GM12878 (cell line): ENCODE data around the gene JADE2.

Experiments
- CBFB ChIP-seq: IDR thresholded peaks from 2 replicates; pipeline ENCODE4 v1.6.1; 2016; ENCODE audit warnings: antibody characterized with exemption, low read depth
- CREB1 ChIP-seq: IDR thresholded peaks from 2 replicates; pipeline ENCODE4 v1.6.1; 2012; ENCODE audit warnings: low read depth, mild to moderate bottlenecking, inconsistent platforms
- CTCF ChIP-seq, 3 experiments: IDR thresholded peaks in 2 of 3; conservative IDR thresholded peaks in 1 of 3; 2 replicates each; pipeline ENCODE4 v1.5.1; 2011; ENCODE audit warnings: low read depth in 3 of 3, low read length in 3 of 3, mild to moderate bottlenecking in 3 of 3, control low read depth in 2 of 3, moderate library complexity in 2 of 3, inconsistent platforms in 1 of 3, mixed read lengths in 1 of 3; ENCODE audit not compliant: control insufficient read depth in 2 of 3, insufficient read depth in 1 of 3; ENCODE audit errors: extremely low read depth in 1 of 3
- HDAC2 ChIP-seq: fragments of 200-600 bp; sonication (generic); IDR thresholded peaks from 2 replicates; pipeline ENCODE4 v1.6.1; 2017
- LARP7 ChIP-seq: fragments of 450-650 bp; IDR thresholded peaks from 2 replicates; pipeline ENCODE4 v1.6.1; 2017; ENCODE audit warnings: mild to moderate bottlenecking
- TARDBP ChIP-seq: IDR thresholded peaks from 2 replicates; pipeline ENCODE4 v1.6.1; 2016; ENCODE audit warnings: borderline replicate concordance

- no peak for TF ChIP-seq TARDBP
- TF ChIP-seq HDAC2 = no peak
- TF ChIP-seq CREB1 = peak; percentile 67
- no peak for TF ChIP-seq LARP7
- TF ChIP-seq CTCF (IDR thresholded peaks at IDR 0.05 in 2 of 3, conservative IDR thresholded peaks at IDR 0.05 in 1 of 3; ENCODE audit: control insufficient read depth in 2 of 3, extremely low read depth in 1 of 3, insufficient read depth in 1 of 3, low read depth in 3 of 3, low read length in 3 of 3) = no peak
- TF ChIP-seq CBFB = no peak
Measured at GRCh38 chr5:134510970-134511795, 14.3 kb upstream of the JADE2 start.
